HG02870 (cell line): Measurements from ENCODE around the gene LHFPL6.

Source experiments
- ATAC-seq: cut with Tn5 transposase; IDR thresholded peaks from one replicate; pipeline ENCODE4 v1.9.1; 2021; ENCODE audit warnings: mild to moderate bottlenecking, moderate library complexity; ENCODE audit not compliant: unreplicated experiment

LHFPL6 gene

GRCh38 chr13:39557285-39557955 is 45.6 kb downstream of the LHFPL6 start:
- no peak for ATAC-seq

DNA sequence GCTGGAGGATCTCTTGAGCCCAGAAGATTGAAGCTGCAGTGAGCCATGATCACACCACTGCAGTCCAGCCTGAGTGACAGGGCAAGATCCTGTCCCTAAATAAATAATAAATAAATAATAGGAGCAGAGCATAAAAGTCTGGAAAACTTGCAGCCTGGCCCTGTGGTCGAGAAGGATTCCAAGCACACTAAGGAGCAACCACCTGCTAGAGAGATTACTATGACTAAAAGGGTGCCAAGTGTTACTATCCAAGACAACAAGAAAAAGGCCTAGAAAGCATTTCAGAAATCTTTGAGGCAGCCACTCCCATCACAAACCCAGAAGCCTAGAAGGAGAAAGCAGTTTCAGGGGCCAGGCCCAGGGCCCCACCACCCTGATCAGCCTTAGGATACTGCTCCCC is 46.1 kb downstream of the LHFPL6 start:
- no peak for ATAC-seq

DNA sequence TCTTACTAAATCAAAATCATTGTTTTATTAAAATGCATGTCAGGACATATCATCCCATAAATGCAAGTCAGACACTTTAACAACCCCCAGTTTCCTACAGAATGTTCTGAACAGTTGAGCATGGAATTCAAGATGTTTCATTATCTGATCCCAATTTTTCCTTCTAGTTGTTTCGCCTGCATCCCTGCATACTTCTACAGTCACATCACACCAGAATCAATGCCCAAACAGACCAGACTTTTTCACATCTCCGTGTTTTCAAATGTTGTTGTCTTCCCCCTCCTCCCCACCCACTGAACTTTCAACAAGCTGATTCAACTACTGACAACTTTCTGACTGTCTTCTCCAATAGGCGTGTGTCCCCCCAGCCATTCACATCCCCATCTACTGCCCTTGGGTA is 48.6 kb downstream of the LHFPL6 start:
- no peak for ATAC-seq

- ATAC-seq = no peak
These were observed 50.7 kb downstream of the LHFPL6 start for GRCh38 chr13:39552246-39552645.

- ATAC-seq = no peak
These were observed 52.1 kb downstream of the LHFPL6 start for GRCh38 chr13:39550931-39551330.

GRCh38 chr13:39547108-39547507 is 55.9 kb downstream of the LHFPL6 start:
- ATAC-seq = no peak

GRCh38 chr13:39542361-39542760 is 60.6 kb downstream of the LHFPL6 start:
- no peak for ATAC-seq

GRCh38 chr13:39540929-39541605 is 61.9 kb downstream of the LHFPL6 start:
- ATAC-seq = no peak

DNA sequence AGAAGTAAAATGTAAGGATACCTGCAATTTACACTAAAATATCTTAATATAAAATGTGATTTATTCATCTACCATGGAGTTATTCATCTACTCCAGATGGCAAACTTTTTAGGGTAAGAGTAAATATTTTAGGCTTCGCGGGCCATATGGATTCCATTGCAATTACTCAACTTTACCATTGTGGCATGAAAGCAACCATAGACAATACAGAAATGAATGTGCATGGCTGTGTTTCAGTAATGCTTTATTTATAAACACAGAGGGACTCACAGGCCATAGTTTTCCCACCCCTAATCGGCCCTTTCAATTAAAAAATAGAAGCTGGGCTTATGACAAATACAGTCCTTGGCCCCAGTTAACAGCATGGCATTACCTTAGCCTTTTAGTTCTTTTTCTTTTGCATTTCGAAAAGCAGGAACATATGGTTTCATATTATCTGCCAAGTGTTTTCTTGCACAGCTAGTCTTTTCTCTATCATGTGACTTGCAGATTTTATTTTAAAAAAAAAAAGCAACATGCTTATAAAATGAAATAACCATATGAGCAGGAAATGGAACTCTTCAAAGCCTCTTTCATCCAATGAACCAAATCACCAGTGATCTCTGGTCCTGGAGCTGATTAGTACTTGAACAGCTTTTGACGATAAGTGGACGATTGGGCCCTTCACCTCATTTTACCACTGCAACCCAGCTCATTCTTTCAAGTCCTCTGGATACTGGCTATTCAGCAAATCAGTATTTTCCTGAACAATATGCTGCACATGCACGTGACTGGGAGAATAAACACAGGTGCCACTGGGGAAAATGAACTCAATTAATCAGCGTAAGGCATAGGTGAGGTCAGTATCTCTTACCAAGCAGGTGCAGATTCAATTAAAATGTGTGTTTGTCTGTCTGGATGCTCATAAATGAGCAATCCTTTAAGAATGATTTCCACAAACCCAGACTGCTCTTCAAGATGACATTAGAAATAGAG is 63.9 kb downstream of the LHFPL6 start:
- no peak for ATAC-seq

- no peak for ATAC-seq
These were observed 66.1 kb downstream of the LHFPL6 start for GRCh38 chr13:39536906-39537305.

DNA sequence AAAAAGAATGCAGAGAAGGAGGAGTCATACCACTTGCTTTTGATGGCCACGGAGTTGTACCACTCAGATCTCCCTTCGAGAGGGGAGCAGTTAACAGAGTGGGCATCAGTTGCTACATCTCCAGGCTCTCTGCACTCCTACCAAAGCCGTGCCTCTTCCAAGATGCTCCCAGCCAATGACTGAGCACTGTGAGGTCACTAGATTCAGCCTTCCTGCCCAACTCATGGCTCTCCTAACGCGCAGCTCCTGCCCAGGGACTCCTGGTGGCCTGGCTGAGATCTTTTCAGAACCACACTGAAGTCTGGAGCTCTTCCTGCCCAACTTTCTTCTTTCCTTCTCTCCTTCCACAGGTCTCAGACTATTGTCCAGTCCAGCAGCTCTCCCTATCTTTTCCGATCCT is 66.7 kb downstream of the LHFPL6 start:
- no peak for ATAC-seq

- no peak for ATAC-seq
These were observed 69.3 kb downstream of the LHFPL6 start for GRCh38 chr13:39533651-39534150.

GRCh38 chr13:39531646-39532045 is 71.3 kb downstream of the LHFPL6 start:
- no peak for ATAC-seq

- no peak for ATAC-seq
These were observed 72.1 kb downstream of the LHFPL6 start for GRCh38 chr13:39530916-39531315.

DNA sequence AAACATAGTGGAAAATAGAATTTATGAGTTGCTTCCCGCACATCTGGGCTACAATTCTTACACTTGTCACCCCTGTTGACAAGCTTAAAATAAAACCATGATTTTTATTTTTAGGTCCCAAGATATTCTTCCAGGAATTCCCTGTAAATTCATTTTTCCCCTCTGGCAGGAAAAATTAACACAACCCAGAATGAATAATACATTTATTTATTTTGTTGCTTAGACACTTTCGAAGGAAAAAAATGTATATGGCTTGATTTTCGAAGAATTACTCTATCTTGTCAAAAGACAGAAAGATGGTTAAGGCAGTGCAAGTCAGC is 74.4 kb downstream of the LHFPL6 start:
- no peak for ATAC-seq

DNA sequence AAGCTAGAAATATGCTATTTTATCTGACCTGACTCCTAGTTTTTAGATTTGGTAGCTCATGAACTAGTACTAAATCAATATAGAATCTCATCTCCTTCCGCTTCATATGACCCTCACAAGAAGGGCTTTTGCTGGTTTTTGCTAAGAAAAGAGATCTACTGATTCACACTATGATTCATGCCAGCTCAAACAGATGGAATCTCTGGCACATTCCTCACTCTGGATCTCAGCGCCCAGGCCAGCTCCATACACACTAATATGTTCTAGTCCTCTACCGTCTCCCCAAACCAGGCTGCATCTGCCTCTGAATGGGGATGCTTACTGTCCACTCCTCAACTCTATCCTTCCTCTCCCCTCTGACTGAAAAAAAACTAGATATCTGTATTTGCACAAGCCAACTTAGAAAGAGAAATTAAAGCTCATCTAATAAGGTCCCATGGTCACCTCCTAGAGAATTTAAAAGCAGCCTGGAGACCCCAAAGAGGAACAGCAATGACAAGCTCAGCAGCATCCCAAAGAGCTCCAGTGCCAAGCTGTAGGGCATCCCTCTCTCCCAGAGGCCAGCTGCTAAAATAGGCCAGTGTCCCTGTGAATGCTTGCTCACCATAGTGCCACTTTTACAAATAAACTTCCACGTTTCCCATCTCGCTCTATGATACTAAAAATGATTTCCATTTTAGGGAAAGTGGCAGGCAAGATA is 74.9 kb downstream of the LHFPL6 start:
- ATAC-seq = no peak

DNA sequence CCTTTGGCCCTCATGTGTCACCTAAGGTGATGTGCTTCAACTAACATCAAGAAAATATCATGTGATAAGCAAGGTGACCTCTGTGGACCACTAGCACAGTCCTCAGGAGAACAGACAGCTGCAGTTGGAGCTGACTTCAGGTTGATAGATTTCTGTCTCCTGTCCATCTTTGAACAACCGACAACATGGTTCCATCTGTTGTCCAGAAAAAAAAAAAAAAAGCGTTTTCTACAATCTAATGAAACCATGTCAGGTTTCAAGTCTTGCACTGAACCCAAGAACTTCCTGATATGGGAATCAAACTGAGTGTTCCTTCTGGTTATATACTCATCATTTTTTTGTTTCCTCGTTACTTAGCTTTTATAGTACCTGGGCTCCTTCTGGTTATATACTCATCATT is 75.7 kb downstream of the LHFPL6 start:
- no peak for ATAC-seq

DNA sequence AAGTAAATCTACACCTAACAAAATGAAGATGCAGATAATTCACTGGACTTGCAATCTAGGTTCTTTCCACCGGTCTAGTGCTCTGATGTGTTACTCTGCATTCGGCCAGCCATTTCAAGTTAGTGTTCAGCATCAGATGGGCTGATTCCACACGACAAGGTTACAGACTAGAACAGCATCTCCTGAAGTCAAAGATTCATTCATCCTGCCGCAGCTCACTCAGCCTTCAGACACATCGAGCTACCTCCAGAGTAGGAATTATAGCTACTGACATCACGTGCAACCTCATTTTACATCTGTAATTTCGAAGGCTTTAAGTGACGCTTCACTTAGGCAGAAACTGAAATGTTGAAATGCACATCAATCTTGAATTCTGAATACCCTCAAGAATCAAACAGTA is 76.5 kb downstream of the LHFPL6 start:
- no peak for ATAC-seq

DNA sequence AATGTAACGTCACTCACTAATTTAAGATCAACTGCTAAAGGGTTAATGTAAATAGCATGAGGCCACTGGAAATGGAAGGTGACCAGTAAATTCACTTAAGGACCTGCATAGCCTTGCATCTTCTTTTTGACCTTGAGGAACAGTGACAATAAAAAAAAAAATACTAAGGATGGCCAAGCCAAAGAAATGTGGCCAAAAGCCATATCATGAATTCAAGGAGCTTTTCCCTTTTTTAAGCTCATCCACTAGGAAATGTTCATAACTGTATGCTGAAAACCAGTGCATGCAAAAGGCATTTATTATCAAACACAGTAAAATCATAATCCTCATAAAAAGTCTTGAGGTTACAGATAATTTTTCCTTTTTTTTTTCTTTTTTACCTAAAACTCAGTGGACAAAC is 77.5 kb downstream of the LHFPL6 start:
- no peak for ATAC-seq

DNA sequence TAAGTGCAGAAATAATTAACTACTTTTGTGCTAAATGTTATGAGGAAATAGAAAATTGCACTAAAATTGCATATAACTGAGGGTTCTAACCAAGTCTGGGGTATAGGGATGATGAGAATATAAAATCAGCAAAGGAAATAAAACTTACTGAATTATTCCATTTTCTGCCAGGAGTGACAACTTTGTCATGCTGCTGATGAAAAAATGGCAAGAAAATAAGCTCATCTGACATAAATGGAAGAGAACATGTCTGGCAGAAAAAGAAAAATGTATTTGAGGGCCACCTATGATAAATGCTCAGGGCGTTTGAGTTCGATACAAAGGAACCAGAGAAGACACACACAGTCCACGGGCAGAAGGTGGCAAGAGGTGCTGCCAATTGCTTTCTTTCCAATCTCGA is 78.2 kb downstream of the LHFPL6 start:
- no peak for ATAC-seq

DNA sequence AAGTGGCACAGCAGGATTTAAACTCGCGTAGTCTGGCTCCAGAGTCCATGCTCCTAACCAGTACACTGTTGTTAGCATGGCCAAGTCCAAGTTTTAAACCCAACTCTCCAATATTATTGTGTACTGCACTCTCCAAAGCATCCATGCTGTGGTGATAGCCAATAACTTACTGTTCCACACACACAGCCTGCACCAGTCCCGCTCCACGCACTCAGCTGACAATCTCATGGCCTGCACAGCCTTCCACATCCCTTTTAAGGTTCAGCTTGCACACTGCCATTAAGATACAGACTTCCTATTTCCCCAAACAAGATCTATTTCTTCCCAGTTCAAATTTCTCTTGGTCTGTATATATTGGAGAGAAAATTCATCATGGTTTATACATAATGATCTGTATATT is 80.7 kb downstream of the LHFPL6 start:
- no peak for ATAC-seq
